Ovary (tissue), 9 donors: ENCODE results near the gene AURKA. TPM values are rescaled to one million over a fixed set of nuclear protein-coding genes. Genes with fewer than 3 reads are reported as not detected.
A peak's percentile ranks its signal among the peaks of the same experiment; 100 is the strongest.

ENCODE experiments used
- DNase-seq, 5 donors: peaks; one replicate each; pipeline ENCODE4 v3.0.0-alpha.2; 2019 to 2020
- H3K27ac ChIP-seq, 2 donors: fragments of 200-600 bp; one replicate each; pipeline versions ENCODE4 v1.5.1 to v1.8.0; 2019 to 2022
- H3K27me3 ChIP-seq: fragments of 200-600 bp; one replicate; pipeline ENCODE4 v1.8.0; 2022
- H3K36me3 ChIP-seq: fragments of 200-600 bp; sonication (generic); one replicate; pipeline ENCODE4 v1.5.1; 2019
- H3K4me1 ChIP-seq: one replicate; pipeline ENCODE4 v1.8.1; 2013; ENCODE audit warnings: mild to moderate bottlenecking, moderate library complexity; ENCODE audit not compliant: insufficient read depth
- H3K4me3 ChIP-seq: fragments of 200-600 bp; sonication (generic); one replicate; pipeline ENCODE4 v1.5.1; 2017
- H3K9me3 ChIP-seq, 2 donors: fragments of 200-600 bp in 1 of 2; sonication (generic) in 1 of 2; one replicate each; pipeline versions ENCODE4 v1.5.1 to v1.8.1; 2013 to 2019; ENCODE audit warnings: mild to moderate bottlenecking in 1 of 2, moderate library complexity in 1 of 2
- EP300 ChIP-seq: sonication (generic); formaldehyde crosslinking; IDR thresholded peaks from one replicate; pipeline ENCODE4 v1.6.1; 2017; ENCODE audit warnings: antibody characterized with exemption
- POLR2A ChIP-seq: fragments of 450-650 bp; IDR thresholded peaks from one replicate; pipeline ENCODE4 v1.6.1; 2017; ENCODE audit warnings: antibody characterized with exemption, mild to moderate bottlenecking, moderate library complexity
- WGBS, 3 donors: extraction: QIAGEN DNeasy Blood & Tissue Kit in 1 of 3; methylation state at CpG; one replicate each; pipeline versions ENCODE4 v1.1.5 to v1.1.7; 2013 to 2017; 5-methylcytosine and 5-hydroxymethylcytosine counted together
- intact Hi-C, 4 donors: fragments of 100-400 bp; cut with DNase I; formaldehyde crosslinking; loops; one replicate each; pipeline versions ENCODE4 v1.11.0 to v1.15.1; 2022 to 2023
- polyA plus RNA-seq, 2 donors: library from polyadenylated mRNA; stranded (reverse); fragments of 200-250 nt in 1 of 2; fragments of 350-450 nt in 1 of 2; fragmentation: Illumina TruSeq in 1 of 2; extraction: RNeasy Lipid Tissue Mini Kit (QIAGEN cat#74804) in 1 of 2; gene quantifications; one replicate each; pipeline ENCODE4 v1.2.3, GENCODE V29; 2013 to 2014
- total RNA-seq, 7 donors: library from RNA; depleted of rRNA in 2 of 7; stranded (reverse); fragments of >200 nt in 2 of 7; fragmentation: NEBNext Ultra II Directional in 3 of 7; extraction: Animal tissue kit (Norgen Biotek cat#: 25700) in 3 of 7; gene quantifications; one replicate each; pipeline versions ENCODE4 v1.1.0 to v1.2.4, GENCODE V29; 2016 to 2023
- TF ChIP-seq, protein P1 (sequence below), 3 donors: fragments of 450-650 bp in 2 of 3; fragments of 200-600 bp in 1 of 3; IDR thresholded peaks; one replicate each; pipeline versions ENCODE4 v1.5.1 to v1.8.0; 2016 to 2022; ENCODE audit warnings: antibody characterized with exemption in 3 of 3, mild to moderate bottlenecking in 1 of 3
- donor health status: DM: no; HTN: no; CAD: no; lungs with moderate emphysema.
- donor health status: DM: no; HTN: no; CAD: no.
- donor health status: Bipolar disorder and iron deficiency.
- donor health status: DM: yes; HTN: yes; CAD: no.
- donor health status: DM: no; HTN: no; CAD: no.
- donor health status: DM: yes; HTN: yes; CAD: no.

Gene AURKA
- total and polyA plus RNA-seq, 9 donors: 2.2 to 10.0 (median 3.2) TPM

GRCh38 chr20:56348305-56348693 is 43.7 kb downstream of the AURKA start:
- H3K4me3 ChIP-seq: no peak overlapping the region
- no peaks in the 10 kb centered on the region for H3K9me3 ChIP-seq
- H3K36me3 ChIP-seq: no peaks in the 10 kb centered on the region
- H3K27ac ChIP-seq: no peak overlapping the region
- intact Hi-C loops: no loop called here
- TF ChIP-seq POLR2A: no peak
- TF ChIP-seq, protein P1, sequence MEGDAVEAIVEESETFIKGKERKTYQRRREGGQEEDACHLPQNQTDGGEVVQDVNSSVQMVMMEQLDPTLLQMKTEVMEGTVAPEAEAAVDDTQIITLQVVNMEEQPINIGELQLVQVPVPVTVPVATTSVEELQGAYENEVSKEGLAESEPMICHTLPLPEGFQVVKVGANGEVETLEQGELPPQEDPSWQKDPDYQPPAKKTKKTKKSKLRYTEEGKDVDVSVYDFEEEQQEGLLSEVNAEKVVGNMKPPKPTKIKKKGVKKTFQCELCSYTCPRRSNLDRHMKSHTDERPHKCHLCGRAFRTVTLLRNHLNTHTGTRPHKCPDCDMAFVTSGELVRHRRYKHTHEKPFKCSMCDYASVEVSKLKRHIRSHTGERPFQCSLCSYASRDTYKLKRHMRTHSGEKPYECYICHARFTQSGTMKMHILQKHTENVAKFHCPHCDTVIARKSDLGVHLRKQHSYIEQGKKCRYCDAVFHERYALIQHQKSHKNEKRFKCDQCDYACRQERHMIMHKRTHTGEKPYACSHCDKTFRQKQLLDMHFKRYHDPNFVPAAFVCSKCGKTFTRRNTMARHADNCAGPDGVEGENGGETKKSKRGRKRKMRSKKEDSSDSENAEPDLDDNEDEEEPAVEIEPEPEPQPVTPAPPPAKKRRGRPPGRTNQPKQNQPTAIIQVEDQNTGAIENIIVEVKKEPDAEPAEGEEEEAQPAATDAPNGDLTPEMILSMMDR (IDR thresholded peaks at IDR 0.05): no peak
- no peak for TF ChIP-seq EP300
- peaks cover 1% of the 10 kb centered on the region for H3K4me1 ChIP-seq
- DNase-seq: no peak
- 2 to 9% (median 4%) methylated on average over 5 of the region's 5 CpGs for WGBS, 3 donors
- no peaks in the 10 kb centered on the region for H3K27me3 ChIP-seq

DNA sequence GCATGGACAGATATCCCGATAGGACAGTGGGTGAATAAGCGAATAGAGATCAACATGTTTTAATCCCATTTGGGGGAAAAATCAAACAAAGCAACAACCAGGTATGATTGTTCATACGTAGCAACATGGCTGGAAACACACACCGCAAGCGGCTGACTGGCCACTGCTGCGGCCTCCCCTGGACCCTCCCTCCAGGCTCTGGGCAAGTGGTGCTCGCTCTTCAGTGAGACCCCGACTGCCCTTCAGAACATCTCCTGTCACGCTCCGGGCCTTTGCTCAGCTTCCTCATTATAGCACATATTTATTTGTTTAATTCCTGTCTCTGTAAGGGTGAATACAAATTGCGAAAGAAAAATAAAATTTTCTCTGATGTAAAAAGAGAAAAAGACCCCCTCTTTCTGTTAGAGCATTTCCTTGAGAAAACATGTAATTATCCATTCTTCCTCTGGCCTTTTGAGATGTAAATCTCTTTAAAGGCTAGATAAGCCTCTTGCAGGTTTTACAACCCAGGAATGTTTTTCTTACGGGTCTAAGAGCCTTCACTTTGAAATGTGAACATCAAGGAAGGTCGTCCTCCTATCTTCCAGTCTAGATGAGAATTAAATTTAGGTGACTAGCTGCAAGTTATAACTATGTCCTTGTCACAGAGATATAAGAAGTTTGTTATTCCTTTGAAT is 44.2 kb downstream of the AURKA start:
- WGBS, 3 donors: 59 to 68% (median 60%) methylated on average over 13 of the region's 13 CpGs
- Histone ChIP-seq H3K9me3 (no peaks in the 10 kb centered on the region), H3K36me3 (no peaks in the 10 kb centered on the region), H3K27ac (no peak overlapping the region), H3K4me3 (no peak overlapping the region), H3K27me3 (no peaks in the 10 kb centered on the region), H3K4me1 (peaks cover 1% of the 10 kb centered on the region)
- no peak for TF ChIP-seq POLR2A
- no peak for TF ChIP-seq EP300
- TF ChIP-seq, protein P1 (IDR thresholded peaks at IDR 0.05): no peak
- intact Hi-C loops: no loop called here
- DNase-seq: no peak

DNA sequence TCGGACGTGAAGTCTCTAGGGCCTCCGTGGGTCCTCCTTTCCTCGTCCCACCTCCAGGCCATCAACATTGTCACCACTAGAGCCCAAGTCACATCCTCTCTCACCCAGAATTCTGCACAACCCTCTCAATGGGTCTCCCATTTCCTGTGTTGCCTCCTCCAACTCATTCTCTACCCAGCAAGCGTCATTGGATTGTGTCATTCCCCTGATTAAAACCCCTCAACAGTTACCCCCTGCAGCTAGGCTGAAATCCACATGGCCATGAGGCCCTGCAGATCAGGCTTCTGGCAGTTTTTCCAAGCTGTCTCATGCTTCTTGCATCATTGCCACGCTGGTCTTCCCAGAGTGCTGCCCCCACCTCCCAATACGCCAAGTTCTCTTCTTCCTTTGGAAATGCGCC is 46.1 kb downstream of the AURKA start:
- intact Hi-C loops: no loop called here
- Histone ChIP-seq H3K36me3 (no peaks in the 10 kb centered on the region), H3K4me1 (peaks cover 1% of the 10 kb centered on the region), H3K27ac (no peak overlapping the region), H3K27me3 (no peaks in the 10 kb centered on the region), H3K9me3 (no peaks in the 10 kb centered on the region), H3K4me3 (no peak overlapping the region)
- WGBS, 3 donors: 89 to 92% (median 91%) methylated on average over 8 of the region's 8 CpGs
- DNase-seq: no peak
- TF ChIP-seq, protein P1 (IDR thresholded peaks at IDR 0.05): no peak
- TF ChIP-seq EP300 (no peak), POLR2A (no peak)

DNA sequence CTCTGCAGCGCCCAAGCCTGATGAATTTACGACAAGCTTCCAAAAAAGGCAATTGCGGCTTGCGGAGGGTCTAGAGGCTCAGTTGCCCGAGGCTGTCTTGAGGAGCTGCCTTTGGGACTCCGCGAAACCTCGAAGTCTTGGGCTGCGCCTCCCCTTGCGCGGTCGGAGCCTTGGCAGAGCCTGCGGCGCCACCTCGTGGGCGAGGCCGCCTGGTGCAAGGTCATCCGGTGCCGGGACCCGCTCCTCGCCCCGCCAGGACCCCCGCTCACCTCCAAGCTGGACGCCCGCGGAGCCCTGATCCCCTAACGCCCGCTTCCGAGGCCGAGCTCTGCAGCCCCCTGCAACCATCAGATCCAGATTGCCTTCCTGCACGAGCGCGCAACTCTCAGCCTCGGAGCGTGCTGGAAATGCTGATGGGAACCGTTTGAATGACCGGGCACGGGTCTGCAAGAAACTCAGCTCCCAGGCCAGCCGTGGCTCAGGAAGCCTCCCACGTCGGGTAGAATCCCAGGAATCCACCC is 48.1 kb downstream of the AURKA start:
- WGBS, 3 donors: 1 to 2% (median 2%) methylated on average over 37 to 41 of the region's 41 CpGs
- Histone ChIP-seq H3K36me3 (no peaks in the 10 kb centered on the region), H3K4me3 (no peak overlapping the region), H3K27ac (no peak overlapping the region), H3K27me3 (no peaks in the 10 kb centered on the region), H3K4me1 (peaks cover 1% of the 10 kb centered on the region), H3K9me3 (no peaks in the 10 kb centered on the region)
- DNase-seq: peak; percentile 33 to 74 (median 48)
- intact Hi-C loops: no loop called here
- TF ChIP-seq POLR2A: no peak
- TF ChIP-seq, protein P1 (IDR thresholded peaks at IDR 0.05): peak; percentile 15 to 66 (median 30)
